GM19328 (cell line): ENCODE results near the gene RBM10.

Source experiments
- ATAC-seq: cut with Tn5 transposase; IDR thresholded peaks from one replicate; pipeline ENCODE4 v1.9.1; 2021; ENCODE audit warnings: mild to moderate bottlenecking, moderate library complexity; ENCODE audit not compliant: unreplicated experiment

The RBM10 gene

DNA sequence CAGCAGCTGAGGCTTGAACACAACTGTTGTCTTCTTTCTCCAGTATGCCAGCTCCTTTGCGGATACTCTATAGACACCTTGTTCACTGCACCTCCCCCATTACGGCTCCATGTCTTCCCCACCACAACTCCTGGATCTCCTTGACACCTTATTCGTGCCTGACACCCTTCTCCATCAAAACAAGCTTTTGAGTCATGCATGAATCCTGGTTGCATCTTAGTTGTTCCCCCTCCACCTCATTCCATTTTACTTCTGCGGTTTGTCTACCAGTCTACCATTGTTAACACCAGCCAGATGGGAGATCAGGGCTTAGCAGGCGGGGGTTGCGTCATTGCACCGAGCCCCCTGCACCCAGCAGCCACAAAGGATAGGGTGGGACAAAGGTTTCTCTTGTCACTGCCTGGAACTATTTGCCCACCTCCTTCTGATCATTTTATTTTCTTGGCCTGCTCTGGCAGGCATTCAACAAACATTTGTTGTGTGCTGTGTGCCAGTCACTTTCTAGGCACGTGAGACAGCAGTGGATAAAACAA is 71.4 kb downstream of the RBM10 start:
- ATAC-seq, result no peak

DNA sequence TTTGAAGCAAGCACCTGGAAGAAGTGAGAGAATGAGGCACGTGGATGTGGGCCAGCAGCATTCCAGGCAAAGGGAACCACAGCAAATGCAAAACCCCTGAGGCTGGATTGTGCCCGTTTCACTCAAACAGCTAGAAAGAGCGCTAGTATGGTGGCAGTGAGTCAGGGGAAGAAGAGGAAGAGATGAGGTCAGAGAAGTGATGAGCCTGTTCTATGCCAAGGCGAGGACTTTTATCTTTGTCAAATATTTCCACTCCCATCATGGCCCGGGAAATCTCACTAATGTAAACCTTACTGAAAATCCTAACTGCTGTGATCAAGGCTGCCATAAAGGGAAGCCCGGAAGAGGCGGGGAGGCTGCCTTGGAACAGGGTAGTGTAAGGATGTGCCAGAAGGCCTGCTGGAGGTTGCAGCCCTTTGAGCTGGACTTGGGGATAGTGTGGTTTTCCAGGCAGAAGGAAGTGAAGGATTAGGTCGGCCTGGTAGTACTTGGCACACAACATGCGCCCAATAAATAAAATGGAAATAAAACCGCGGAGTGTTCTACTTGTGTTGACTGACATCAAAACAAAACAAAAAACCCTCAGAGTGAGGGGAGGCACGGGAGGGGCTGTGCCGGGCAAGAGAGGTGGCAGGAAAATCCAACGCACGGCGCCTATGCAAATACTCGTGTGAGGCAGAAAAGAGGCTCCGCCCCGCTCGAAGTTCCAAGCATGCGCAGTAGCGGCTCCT is 72.3 kb downstream of the RBM10 start:
- no peak for ATAC-seq

DNA sequence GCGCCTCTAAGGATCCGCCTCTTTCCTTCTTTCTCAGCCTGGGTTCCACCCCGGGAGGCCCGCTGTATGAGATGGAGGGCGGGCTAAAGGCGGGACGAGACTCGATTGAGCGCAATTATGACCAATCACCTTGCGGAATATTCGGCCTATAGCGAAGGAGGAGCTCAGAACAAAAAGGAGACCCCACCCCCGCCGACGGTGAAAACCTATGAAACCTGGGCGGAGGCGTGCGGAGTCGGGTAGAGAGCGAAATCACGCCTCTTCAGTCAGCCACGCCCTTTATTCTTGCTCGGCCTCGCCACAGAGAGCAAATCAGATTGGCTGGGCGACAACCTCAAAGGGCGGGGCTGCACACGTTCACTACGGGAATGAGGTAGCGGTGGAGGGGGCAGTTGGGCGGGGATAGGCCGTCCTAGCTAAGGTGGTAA is 72.8 kb downstream of the RBM10 start:
- ATAC-seq, result peak; percentile 89

DNA sequence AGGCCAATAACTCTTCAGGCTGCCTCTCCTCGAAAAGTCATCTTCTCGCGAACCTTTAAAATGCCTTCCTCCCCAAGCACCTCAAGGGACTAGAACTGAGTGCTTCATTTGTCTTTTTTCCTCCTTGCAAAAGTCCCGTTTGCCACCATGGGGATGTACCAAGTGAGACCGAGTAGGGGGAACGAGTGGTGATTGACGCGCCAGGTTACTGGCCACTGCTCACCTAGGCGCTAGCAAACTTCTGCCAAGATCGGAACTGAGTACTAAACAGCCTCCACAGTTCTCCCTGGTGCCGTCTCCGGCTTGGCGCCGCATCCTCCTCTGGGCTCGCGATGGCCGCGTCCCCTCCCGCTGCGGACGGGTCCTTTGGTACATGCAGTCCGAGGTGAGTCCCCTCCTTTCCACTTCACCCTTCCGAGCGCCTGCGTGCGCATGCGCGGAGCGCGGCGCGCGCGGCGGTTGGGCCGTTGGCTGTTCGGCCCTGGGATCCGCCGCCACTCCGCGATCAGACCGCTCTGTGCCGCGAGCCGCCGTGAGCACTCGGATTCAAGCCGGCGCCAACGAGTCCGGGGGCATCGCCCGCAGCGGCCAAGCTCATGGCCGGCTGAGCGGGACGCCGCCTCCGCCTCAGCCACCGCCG is 73.4 kb downstream of the RBM10 start, which contains the start of gene CDK16:
TSS of gene CDK16 (plus strand) at position 402 of the 640 bp plus-strand sequence. CDS start 4,877 bp downstream, outside the sequence.
- ATAC-seq, result peak; percentile 39

DNA sequence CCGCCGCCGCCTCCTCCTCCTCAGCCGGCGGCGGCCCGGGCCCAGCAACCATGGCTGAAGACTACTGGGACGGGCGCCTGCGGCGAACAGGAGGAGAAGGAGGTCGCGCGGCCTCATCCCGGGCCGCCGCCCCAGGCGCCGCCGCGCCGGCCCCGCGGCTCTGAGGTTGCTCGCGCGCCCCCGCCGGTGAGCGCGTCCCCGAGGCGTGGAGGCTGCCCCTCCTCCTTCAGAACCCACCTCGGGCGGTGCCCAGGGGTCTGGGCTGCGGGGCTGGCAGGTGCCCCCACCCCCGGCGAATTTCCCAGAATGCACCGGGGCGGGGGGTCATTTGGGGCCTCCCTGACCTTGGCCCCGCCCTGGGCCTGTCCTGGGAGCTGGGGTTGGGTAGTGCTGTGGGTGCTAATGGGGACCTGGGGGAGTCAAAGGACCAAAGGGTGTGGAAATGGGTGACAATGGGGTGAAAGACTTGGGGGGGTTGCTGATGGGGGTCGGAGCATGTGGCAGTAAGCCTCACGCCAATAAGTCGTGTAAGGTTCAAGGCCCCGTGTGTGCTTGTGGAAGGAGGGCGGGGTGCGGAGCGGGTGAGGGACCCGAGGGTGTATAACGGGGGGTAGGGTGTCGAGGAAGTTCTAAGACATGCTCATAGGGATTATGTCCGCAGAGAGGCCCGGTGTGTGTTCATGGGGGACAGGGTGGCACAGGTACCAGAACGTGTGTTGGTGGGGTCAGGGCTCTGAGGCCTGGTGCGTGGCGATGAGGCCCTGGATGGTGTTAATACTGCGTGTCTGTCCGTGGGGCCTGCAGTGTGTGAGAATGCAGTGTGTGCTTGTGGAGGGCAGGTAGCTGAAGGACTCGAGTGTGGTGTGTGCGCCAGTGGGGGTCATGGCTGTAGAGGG is 74.1 kb downstream of the RBM10 start:
- ATAC-seq, result no peak

DNA sequence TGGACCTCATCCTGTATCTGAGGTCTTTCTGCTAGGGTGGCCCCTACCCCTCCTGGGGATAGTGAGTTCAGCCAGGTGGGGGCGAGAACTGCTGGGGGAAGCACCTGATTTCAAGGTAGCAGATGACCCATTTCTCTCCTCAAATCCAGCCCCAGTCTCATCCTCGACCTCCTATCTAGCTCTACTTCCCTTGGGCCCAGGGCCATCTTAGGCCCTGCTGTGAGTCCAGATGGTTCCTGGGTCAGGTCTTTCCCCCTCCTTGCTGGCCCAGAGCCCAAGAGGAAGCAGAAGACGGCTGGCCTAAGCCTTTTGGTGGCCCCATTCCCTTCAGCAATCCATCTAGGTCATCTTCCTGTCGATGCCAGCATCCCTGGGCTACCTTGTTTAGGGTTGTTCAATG is 76.7 kb downstream of the RBM10 start:
- ATAC-seq, result no peak

DNA sequence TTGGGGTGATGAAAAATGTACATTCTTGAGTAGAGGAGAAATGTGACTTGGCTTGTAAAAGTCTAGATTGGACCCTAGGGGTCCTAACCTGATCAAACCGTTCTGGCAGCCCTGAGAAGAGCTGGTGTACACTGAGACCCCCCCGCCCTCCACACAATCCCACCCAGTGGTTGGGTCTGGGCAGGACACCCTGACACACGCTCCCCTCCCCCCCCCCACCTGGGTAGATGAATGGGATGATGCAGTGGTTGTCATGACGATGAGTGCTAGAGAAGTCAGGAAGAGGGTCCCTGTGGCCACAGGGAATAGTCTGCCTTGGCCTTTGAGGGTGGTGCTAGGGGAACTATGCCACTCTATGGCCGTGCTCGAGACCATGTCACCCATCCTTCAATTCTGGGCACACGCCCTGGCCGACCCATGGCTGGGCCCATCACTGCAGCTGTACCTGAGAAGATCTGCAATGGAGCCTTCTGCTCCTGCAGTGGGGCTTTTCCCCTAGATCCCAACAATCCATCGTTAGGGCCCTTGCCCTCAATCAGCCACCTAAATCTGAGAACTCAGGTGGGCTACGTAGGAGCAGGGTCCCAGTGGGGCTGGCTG is 77.8 kb downstream of the RBM10 start:
- ATAC-seq, result no peak

DNA sequence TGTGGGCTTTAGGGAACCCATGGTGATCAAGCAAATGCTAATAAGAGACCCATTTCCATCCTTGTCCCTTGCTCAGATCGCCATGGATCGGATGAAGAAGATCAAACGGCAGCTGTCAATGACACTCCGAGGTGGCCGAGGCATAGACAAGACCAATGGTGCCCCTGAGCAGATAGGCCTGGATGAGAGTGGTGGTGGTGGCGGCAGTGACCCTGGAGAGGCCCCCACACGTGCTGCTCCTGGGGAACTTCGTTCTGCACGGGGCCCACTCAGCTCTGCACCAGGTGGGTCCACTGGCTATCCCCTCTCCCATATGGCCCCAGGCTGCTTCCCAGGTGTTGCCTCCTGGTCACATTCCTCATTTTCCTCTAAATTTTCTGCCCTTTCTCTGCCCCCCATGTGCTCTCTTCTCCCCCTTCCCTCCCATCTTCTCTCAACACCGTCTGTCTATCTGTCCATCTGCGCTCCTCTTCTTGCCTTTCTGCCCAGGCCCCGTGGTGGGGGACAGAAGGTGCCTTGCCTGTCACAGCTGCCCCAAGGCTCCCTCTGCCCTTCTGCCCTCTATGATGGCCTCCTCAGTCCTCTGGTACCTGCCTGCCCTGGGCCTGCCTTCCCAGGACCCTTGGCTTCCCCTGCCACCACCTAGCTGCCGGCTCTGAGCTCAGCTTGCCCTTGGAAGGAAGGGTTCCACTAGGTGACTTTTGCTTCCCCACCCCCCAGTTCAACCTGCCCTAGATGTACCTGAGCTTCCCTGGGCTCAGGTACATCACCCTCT is 78.6 kb downstream of the RBM10 start:
- no peak for ATAC-seq

DNA sequence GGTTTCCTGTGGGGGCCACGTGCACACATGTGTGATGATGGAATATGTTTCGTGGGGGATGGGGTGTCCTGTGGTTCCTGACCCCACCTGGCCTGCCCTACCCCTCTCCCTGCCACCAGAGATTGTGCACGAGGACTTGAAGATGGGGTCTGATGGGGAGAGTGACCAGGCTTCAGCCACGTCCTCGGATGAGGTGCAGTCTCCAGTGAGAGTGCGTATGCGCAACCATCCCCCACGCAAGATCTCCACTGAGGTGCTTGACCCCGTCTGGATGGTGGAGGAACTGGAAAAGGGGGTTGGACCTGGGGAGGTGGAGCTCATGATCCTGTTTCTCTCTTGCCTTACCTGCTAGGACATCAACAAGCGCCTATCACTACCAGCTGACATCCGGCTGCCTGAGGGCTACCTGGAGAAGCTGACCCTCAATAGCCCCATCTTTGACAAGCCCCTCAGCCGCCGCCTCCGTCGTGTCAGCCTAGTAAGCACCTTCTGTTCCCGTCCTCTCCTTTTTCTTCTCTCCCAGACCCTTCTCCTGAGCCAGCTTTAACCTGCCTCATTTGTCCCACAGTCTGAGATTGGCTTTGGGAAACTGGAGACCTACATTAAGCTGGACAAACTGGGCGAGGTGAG is 79.4 kb downstream of the RBM10 start:
- no peak for ATAC-seq

DNA sequence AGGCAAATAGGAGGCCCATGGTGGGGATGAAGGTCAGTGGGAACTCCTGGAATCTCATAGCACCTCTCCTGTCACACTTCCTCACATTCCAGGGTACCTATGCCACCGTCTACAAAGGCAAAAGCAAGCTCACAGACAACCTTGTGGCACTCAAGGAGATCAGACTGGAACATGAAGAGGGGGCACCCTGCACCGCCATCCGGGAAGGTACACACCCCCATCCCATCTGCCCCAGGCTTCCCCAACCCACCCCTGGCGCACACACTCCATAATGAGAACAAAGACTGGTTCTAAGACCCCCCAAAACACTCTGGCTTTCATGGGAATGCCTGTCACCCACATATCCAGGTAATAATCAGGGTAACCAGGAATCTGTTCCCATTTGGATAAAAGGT is 79.9 kb downstream of the RBM10 start:
- no peak for ATAC-seq

DNA sequence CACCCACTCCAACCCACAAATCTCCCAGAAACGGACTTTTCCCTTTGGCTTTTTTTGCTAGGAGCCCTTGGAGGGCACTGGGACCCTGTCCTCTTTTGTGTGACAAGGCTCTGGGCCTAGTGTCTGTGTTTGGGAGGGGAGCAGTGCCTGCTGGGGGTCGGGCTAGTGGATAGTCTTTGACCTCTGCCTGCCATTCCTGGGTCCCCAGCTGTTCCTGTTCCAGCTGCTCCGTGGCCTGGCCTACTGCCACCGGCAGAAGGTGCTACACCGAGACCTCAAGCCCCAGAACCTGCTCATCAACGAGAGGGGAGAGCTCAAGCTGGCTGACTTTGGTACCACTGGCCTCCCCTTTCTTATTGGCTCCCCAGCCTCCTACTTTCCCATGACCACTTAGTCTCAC is 81.0 kb downstream of the RBM10 start:
- ATAC-seq, result no peak

DNA sequence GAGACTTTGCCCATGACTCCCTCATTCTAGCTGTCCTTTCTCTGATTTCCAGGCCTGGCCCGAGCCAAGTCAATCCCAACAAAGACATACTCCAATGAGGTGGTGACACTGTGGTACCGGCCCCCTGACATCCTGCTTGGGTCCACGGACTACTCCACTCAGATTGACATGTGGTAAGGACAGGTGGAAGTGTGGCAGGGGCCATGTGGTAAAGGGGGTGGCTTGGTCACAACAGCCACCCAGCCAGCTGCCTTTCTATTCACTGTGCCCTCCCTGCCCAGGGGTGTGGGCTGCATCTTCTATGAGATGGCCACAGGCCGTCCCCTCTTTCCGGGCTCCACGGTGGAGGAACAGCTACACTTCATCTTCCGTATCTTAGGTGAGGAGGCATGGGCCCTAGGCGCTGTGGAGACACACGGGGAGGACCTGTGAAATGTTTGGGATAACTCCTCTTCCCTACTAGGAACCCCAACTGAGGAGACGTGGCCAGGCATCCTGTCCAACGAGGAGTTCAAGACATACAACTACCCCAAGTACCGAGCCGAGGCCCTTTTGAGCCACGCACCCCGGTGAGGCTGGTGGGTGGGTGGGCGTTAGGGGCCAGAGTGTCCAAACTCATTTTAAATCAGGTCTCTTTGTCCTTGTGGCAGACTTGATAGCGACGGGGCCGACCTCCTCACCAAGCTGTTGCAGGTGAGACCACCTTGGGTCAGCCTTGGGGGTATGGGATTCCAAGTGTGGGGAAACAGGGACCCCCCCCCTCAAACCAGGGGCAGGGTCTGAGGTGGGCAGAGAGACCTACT is 81.7 kb downstream of the RBM10 start:
- no peak for ATAC-seq

DNA sequence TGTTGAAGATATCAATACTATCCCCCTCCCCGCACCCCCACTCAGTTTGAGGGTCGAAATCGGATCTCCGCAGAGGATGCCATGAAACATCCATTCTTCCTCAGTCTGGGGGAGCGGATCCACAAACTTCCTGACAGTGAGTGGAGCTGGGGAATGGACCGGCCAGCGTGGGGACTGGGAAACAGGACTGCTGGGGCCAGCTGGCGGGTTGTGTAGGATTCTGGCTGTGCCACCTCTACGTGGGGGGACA is 82.2 kb downstream of the RBM10 start:
- no peak for ATAC-seq

DNA sequence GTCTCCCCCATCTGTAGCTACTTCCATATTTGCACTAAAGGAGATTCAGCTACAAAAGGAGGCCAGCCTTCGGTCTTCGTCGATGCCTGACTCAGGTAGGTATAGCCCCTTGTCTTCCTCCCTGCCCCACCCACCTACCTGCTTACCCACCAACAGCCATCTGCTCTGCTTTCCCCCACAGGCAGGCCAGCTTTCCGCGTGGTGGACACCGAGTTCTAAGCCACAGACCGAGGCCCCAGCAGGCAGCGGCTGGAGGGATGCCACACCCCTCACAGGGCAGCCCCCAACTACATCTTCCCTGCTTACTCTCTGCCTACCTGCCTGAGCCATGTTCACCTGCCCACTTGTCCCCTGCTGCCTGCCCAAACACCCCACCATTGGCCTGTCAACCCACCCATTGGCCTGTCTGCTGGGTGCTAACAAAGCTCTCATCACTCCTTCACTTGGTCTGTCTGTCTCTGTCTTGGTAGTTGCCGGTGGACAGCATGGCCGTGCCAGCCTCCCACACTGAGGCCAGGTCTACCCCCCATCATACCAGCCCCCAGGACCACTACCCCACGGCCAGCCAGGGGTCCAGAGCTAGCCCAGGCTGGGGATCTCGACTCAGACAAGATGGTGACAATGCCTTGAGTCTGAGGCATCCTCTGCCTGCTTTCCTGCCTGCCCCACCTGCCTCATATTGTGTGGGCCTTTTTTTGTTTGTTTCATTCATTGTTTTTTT is 83.7 kb downstream of the RBM10 start:
- ATAC-seq, result no peak

DNA sequence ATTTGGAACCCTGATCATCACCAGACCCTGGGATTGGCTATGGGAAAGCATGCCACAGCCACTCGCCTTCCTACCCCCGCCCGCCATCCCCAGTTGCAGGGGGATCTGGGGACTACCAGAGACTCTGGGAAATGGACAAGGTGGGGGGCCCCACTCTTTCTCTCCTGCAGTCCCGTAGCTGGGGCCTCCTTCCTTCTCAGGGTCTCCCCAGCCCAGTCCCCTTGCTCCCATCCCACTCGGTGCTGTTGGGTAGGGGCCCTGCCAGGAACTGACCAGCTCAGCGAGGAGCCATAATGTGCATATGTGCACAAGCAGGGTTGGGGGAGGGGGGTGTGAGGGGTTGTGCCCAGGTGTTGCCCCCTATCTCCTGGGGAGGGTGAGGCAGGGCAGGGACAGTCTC is 84.4 kb downstream of the RBM10 start:
- no peak for ATAC-seq

DNA sequence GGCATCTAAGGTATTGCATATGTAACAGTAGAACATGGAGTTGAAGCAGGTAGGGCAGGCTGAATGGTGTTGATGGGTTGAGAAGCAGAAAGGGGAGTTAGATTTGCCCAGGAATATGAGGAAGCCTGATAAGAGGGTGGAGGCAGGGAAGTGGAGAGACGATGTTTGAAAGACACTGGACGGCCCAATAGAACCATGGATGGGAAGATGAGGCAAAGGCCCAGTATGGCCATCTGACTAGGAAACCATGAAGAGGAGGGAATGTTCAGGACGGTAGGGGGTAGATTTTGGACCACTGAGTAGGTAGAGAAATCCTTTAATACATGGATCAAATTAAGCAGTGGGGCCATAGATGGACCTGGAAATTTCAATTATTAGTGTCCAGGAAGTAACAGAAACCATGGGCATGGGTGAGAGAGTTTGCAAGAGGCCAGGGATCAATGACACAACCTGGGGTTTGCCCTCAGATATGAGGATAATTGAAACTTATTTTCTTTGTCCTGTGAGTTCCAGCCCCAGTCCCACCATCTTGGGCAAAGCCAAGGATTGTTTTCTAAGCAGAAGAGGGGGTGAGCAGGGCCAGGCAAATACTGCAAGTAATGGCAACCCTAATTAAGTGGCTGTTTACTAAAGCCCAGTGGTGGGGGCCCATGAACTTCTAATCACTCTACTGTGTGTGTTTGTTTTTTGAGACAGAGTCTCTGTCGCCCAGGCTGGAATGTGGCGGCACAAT is 85.3 kb downstream of the RBM10 start:
- no peak for ATAC-seq

DNA sequence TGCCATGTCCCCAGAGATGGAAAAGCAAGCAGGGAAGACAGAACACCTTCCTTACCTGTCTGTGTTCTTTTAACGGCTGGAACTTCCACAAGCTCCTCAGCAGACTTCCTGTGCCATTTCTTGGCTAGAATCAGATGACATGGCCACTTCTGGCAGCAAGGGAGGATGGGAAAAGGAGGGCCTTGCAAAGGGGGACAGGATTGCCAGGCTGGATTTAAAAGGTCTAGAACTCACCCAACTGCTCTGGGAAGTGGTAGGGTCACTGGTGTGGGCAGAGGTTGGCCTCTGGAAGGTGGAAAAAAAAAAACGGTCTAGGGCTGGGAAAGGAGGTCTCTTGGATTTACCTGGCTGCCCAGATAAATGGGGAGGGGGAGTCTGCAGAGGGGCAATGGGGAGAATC is 86.1 kb downstream of the RBM10 start:
- no peak for ATAC-seq
